NCI-H446 (cell line): ENCODE measurements around the gene MTHFSD.

Source experiments
- DNase-seq, 2 experiments: peaks; one replicate each; lab custom pipeline; 2025; lab: John Stamatoyannopoulos, UW

The MTHFSD gene

GRCh38 chr16:86550281-86550680 lies 4.8 kb downstream of the MTHFSD start:
- no peak for DNase-seq

- DNase-seq: no peak
These were observed 5.2 kb downstream of the MTHFSD start for GRCh38 chr16:86549893-86550190.

GRCh38 chr16:86549076-86549892 lies 5.8 kb downstream of the MTHFSD start:
- no peak for DNase-seq

GRCh38 chr16:86547286-86547685 lies 7.7 kb downstream of the MTHFSD start:
- DNase-seq: no peak

GRCh38 chr16:86546638-86547013 lies 8.4 kb downstream of the MTHFSD start:
- DNase-seq: no peak

- no peak for DNase-seq
These were observed 8.9 kb downstream of the MTHFSD start for GRCh38 chr16:86545954-86546637.

GRCh38 chr16:86545481-86545880 lies 9.6 kb downstream of the MTHFSD start:
- no peak for DNase-seq

GRCh38 chr16:86542756-86543750 lies 12.0 kb downstream of the MTHFSD start:
- DNase-seq: no peak

GRCh38 chr16:86541560-86541959 lies 13.5 kb downstream of the MTHFSD start:
- no peak for DNase-seq

- no peak for DNase-seq
These were observed 14.1 kb downstream of the MTHFSD start for GRCh38 chr16:86540894-86541293.

- no peak for DNase-seq
These were observed 16.7 kb downstream of the MTHFSD start for GRCh38 chr16:86538196-86538780.

- DNase-seq: no peak
These were observed 17.5 kb downstream of the MTHFSD start for GRCh38 chr16:86537486-86537885.

GRCh38 chr16:86536621-86537020 lies 18.4 kb downstream of the MTHFSD start:
- DNase-seq: no peak

- no peak for DNase-seq
These were observed 20.0 kb downstream of the MTHFSD start for GRCh38 chr16:86534779-86535615.

- DNase-seq: no peak
These were observed 21.2 kb downstream of the MTHFSD start for GRCh38 chr16:86533767-86534351.

- no peak for DNase-seq
These were observed 22.0 kb downstream of the MTHFSD start for GRCh38 chr16:86533076-86533475.

- no peak for DNase-seq
These were observed 22.6 kb downstream of the MTHFSD start for GRCh38 chr16:86532526-86532815.

GRCh38 chr16:86531641-86532525 lies 23.2 kb downstream of the MTHFSD start:
- no peak for DNase-seq

- DNase-seq: no peak
These were observed 23.9 kb downstream of the MTHFSD start for GRCh38 chr16:86531191-86531545.
